Activated naive CD4-positive, alpha-beta T cell (primary cell): Measurements from ENCODE around the gene POLA1.

Source experiments
- DNase-seq, 4 experiments: peaks; one replicate each; lab custom pipeline; 2025; lab: John Stamatoyannopoulos, UW

POLA1 gene

DNA sequence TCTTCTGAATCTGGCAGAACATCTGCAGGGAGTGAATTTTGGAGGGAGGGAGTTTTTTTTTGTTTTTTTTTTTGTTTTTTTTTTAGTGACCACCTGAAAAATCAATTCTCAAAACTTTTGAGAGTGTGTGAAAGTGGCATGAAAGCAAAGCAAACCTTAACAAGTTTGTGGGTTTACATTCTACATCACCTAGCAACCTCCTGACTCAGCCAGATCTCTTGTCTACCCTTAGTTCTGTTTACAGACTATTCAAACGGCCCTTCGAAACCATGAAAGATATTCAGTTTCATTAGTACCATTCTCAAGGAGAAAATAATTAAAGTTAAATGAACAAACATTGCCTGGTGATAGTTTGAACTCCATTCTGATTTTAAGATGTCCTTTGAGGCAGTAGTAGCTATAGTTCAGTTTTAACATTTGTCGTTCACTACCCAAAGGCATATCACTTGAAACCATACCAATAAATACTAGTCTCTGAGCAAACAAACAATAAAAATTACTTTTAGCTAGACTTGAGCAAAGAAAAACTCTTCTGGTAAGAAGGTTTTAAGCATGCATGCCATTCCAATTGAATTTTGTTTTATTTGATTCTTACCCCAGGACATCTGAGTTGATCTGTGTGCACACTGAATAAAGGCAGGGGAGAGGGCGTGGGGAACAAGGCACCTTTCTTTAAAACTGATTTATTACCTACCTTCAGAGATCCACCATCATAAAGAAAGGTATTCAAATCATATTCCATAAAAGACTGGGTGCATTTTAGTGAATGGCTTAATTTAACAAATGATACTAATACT is 184.3 kb downstream of the POLA1 start:
- no peak for DNase-seq

DNA sequence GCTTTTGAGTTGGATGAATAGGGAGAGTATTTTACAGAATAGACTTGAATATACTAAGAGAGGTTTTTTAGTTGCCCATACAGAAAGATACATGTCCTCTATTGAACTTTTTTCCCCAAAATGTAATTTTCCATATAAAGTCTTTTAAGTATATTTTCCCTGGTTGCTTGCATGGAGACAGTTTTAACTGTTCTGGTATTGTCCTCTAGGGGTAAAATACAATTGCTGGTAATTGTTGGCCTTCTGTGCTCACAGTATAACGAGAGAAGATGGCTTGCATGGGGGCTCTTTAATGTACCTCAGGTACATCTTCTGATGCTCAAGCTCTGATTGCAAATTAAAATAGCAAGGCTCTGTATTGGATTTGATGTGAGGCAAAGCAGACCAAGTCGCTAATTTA is 186.0 kb downstream of the POLA1 start:
- DNase-seq = no peak

DNA sequence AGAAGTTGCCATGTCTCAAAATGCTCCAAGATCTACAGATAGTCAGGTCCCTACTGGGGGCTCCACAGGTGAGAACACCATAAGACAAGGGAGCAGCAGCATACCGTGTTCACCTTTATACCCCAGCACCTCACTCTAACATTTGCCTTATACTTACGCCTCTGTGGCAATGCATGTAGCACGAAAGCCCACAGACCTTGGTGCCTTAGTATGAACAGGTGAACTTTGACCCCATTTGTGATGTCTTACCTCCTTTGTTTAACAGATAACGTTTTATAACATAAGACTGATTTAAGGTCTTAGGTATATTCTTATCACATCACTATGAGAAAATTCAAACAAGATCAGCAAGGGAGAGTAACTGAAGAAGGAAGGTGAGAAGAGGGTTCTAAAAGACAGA is 193.2 kb downstream of the POLA1 start:
- DNase-seq = no peak

DNA sequence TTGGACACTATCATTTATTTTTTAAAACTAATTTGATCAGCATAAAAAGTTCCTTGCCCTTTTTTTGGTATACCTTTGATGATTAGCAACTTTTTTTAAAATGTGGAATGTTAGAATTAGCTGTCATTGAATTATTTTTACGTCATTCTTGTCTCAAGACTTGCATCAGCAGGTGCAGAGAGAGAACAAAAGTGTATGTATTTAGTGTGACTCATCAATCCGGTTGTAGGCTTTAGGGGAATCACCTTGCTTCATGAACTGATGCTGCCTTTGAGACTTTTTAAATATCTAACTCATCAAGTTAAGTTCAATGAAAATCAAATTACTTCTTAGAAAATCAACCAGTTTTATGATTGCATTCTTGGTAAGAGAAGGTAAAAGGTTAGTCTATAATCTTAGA is 197.0 kb downstream of the POLA1 start:
- no peak for DNase-seq

DNA sequence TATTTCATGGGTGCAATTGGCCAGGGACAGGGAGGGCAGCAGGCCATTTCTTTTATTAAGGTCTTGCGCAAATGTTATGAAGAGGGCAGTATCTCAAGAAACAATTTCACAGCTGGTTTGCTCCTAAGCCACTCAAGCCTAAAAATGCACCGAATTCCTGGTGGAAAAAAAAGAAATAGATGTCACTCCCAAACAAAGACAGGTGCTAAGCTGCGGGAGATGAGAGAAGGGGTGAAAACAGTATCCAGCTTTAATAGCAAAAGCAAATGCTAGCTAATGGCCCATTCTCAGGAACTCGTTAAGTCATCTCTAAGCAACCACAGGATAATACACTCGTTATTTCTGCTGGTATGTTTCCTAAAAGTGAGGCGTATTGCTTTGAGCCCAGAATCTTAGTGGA is 205.7 kb downstream of the POLA1 start:
- DNase-seq = no peak

DNA sequence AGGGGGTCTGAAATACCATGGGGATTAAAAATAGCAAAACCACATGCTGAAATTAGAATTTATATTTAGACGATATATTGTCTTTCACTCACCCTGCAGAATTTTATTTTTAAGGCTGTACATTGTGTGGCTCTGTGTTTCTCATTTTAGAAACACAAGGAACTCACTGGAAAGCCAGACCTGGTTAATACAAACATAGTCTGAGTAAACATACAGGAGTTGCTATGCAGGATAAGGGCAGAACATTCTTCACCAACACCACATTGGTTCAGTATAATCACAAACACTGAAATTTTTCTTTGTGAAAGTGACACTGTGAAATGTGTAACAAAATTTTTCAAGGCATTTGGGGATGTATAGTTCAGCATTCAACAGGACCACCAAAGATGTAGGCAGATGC is 206.5 kb downstream of the POLA1 start:
- no peak for DNase-seq

DNA sequence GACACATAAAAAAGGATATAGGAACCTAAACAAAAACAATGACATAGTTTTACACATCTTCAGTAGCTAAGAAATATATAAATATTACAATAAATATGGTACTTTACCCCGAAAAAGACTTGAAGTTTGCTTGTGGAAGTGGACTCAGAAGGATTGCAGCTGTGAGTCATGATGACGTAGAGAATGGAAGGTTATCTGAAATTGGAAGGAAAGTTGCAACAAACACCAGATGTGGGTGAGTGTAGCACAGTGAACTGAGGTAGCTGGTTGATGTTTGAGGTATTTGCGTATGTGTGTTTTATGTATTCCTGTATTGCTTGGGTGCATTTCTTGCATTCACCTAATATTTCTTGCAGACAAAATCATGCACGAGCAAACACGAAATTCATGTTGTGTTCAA is 209.1 kb downstream of the POLA1 start:
- DNase-seq = no peak

DNA sequence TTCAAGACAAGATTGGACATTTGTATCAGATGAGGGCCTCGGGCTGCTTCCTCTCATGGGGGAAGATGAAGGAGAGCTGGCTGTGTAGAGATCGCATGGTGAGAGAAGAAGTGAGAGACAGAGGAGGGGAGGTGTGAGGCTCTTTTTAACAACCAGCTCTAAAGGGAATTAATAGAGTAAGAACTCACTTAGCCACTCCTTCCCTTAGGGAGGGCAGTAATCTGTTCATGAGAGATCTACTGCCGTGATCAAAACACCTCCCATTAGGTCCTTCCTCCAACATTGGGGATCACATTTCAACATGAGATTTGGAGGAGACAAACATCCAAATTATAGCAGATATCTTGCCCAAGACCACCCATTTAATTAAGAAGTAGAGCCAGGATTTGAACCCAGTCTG is 225.0 kb downstream of the POLA1 start:
- no peak for DNase-seq

DNA sequence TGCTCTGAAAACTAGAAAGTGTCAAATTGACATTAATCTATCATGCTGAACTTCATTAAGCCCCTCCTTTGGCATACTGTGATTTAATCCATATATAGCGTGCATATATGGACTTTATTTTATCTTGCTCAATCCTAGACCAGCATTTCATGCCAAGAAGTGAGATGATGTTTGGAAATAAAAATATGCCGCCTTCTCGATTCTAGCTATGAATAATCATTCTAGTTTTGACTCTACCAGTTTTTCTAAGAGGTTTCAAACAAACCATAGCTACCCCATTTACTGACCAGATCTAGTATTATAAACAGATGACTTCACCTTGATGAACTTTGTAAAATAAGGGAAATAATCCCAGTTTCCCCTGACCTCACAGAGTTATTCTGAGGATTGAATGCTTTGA is 227.1 kb downstream of the POLA1 start:
- DNase-seq = no peak

DNA sequence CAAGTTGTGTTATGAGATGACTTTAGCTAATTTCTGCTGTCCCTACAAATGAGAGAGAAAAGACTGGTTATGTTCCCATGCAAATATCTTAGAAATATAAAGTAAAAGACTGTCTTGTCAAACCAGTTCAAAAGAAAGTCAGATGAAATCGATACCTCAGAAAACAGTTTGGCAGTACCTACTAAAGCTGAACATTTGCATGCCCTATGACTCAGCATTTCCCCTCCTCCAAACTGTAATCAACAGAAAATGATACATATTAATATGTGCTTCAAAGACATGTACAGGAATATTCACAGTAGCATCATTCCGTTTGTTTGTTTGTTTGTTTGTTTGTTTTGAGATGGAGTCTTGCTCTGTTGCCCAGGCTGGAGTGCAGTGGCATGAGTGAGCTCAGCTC is 231.7 kb downstream of the POLA1 start:
- no peak for DNase-seq

DNA sequence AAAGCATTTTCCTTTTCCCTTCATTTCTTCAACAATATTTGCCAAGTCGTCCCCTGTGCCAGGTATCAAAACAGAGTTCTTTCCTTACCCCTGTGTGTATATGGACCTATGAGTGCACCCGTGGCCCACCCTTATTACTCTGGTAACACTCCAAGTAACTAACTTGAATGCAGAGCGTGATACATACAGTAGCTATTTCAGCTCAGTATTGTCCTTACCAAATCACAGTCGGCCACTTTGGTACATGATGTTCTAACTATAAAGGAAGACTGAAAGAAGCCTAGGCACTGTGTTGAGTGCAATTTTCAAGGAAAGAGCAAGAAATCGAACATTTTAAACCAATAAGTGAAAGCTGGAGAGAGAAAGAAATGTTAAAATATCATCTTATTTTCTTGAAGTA is 233.7 kb downstream of the POLA1 start:
- DNase-seq = no peak

DNA sequence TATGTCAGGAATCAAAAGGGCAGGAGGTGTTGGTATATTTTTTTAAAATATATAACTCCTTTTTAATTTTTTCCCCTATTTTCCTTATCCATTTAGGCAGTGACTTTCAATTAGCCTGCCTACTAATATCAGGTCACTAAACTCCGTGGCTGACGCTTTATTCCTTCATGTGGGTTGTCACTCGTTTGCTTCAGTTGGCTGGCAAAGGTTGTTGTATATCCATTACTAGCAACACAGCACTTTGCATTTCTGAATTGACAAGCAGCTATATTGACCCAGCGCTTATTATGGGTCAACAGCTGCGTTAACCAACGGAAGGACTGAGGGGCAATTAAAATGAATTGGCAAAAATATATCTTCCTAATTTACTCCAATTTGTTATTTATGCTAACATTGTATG is 234.4 kb downstream of the POLA1 start:
- DNase-seq = no peak

DNA sequence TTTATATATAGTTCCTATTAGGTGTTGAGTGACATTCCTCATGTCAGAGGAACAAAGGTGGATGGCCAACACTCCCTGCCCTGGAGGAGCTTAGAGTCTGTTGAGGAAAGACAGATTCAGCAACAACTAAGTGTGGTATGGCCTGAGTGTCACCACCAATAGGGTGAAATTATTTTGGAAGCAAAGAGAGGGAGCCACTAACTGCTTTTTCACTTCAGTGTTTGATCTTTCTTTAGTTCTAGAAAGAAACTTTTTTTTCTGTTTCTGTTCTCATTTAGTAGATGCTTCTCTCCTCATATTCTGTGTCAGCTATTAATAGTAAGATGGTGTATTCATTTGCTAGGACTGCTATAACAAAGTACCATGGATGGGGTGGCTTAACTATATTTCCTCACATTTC is 240.6 kb downstream of the POLA1 start:
- DNase-seq = no peak

DNA sequence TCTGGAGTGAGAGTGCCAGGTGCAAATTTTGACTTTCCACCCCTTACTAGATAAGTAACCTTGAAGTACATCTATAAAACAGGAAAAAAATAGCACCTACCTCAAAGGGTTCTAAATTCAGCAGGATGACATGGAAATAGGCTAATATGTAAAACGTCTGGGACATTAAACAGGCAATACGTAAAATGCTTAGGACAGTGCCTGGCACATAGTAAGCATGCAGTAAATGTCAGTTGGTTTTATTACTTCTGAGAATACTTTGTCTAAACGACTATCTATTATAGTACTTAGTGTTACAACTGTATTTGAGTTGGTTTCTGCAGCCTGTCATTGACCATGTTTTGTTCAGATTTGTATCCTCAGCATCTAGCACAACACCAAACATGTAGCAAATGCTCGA is 251.3 kb downstream of the POLA1 start:
- DNase-seq = no peak

DNA sequence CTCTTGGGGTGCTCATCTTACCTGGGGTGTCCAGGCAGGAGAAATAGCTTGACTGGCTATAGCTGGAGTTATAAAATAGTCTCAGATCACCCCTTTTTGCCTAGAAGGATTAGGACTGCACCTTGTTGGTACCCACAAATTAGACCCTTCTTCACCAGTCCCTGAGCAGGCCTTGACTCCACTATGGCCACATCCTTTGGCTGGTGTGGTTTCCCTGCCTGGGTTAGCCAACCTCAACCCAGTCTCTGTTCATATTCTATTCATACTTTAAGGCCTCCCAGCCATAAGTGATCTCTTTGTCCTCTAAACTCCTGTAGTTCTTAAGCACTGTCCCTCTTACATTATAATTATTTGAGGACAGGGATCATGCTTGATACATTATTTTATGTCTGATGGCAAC is 252.7 kb downstream of the POLA1 start:
- DNase-seq = no peak

DNA sequence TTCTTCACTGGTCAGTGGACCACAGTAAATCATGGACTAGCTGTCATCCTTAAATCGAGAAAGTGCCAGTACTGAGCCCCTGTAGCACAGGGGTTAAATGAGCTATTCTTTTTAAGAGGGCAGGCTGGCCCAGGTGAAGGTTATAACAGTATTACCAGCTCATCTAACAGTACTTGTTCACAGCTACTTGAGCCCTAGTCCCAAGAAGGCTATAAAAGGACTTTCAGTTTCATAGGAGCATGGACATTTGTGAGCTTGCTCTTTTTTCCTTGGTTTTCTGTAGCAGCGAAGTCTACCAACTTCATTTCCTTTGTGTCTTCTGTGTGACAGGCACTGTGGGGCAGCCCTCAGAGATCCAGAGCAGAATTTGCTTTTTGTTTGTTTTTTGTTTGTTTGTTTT is 261.0 kb downstream of the POLA1 start:
- no peak for DNase-seq

DNA sequence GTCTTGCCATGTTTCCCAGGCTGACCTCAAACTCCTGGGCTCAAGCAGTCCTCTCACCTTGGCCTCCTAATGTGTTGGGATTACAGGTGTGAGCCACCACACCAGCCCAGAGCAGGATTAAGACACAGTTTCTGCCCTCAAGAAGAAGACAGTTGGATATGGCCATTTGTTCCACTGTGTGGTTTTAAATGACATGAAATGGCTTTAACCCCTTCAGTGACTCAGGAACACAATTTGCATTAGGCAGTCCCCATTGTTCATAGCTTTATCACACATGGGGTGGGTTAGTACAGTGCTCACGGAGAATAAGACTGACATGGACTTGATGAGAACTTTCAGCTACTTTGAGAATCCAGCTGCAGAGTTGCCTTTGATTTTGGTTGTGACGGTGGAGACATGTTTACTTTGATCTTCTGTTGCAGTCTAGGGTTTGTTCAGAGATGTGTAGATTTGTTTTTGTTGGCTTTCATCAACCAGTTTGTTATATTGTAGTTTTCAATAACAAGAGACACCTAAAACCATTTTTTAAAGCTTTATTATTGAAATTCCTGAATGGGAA is 261.7 kb downstream of the POLA1 start:
- no peak for DNase-seq

DNA sequence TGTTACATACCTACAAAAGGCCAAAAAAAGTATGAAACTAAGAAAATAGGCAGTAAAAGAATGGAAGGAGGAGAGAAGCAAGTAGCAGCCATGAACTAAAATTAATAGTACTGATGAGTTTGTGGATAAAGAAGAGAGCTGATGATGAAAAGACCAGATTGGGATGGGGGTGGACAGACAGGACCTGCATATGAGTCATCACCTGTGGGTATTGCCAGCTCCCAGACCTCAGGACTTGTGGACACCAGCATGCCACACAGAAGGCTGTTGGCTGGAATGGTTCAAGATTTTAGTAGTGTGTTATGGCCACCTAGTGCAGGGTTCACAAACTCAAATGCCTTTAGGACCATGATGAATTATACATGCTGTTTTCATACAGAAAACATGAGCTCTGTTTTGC is 263.1 kb downstream of the POLA1 start:
- DNase-seq = no peak

DNA sequence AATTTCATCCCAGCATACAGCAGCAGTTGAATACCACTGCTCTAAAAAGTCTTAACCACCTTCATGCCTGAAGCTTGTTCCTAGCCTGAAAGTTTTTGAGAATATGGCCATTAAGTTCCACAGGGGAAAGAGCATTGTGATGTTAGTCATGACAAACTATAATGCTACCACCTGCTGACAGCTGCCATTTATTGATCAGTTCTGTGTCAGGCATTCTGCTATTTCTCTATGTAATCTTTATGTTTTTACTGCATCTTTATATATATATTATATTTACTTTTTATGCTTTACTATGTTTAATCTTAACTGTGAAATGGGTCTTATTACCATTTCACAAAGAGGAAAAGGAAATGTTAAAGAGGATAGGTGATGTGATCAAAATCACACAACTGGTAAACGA is 268.1 kb downstream of the POLA1 start:
- no peak for DNase-seq

DNA sequence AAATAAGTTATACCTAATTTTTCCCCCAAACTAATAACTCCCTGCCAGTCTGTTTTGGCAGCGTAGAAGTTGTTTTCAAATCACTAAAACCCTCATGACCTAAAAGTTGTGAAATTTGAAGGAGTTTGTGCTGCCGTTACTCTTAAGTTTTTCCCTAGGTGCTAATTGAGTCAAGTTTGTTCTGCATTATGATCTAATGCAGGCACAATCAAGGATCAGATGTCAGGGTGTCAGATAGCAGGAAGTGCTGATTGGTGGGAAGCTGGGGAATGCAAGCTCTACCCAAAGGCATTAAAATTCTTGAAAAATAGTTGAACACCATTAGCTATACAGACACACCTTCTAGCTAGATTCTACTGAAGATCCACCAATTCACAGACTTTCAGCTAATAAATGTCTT is 270.1 kb downstream of the POLA1 start:
- DNase-seq = no peak

DNA sequence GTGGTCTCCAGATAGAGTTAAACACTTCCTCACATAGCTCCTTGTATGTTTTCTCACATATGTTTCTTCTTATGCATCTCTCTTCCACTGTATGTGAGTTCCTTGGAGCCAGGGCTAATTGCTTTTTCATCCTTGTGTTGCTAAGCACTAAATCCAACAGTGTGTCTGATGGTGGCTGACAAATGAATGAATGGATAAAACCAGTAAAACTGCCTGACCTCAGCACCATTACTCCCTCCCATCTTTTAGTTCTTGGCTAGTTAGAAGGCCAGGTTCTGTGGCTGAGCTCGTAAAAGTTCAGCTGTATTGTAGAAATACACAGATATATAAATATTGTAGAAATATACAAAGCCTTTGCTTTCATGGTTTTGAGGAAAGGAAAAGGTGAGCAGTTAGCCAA is 271.7 kb downstream of the POLA1 start:
- no peak for DNase-seq

DNA sequence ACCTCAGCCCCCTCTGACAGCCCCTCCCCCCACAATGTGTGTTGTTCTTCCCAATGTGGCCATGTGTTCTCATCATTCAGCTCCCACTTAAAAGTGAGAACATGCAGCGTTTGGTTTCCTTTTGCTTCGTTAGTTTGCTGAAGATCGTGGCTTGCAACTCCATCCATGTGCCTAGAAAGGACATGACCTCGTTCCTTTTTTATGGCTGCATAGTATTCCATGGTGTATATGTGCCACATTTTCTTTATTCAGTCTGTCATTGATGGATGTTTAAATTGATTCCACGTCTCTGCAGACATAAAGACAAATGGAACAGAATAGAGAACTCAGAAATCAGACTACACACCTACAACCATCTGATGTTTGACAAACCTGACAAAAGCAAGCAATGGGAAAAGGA is 276.1 kb downstream of the POLA1 start:
- DNase-seq = no peak

DNA sequence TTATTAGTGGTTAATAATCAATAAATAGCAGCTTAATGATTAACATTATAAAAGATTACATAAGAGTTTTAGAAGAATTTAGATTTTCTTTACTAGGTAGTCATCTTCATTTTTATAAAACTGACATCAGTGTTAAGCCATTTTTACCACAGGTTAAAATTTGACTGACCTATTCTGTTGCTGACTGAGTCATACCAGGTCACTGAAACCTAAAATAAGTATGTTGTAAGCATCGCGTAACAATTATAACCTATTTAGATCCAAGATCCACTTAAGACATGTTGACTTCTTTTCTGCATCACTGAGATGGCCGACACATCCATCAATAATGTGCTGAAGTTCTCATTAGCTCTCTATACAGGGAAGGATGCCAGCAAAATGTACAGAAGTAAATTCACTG is 285.4 kb downstream of the POLA1 start:
- DNase-seq = no peak

DNA sequence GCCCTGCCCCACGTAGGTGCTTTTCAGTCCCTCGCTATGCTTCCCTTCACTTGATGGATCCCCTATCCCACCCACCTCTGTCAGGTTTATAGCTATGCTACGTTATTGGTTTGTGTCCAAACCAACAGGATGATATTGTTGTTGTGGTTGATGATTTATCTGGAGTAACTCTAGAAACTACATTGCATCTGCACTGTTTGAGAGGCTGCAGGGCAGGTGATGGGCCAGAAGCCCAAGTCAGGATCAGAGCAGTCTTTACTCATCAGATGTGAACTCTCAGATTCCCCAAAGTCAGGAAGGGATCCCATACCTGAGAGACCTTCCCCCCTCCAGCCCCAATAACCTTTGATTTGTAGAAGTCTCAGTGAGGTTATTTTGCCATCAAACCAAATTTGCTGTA is 287.3 kb downstream of the POLA1 start:
- DNase-seq = no peak
